ENCODE data around the gene RPL12.

RPL12 gene

GRCh38 chr9:127438394-127438793, 12.8 kb downstream of the RPL12 start:
- DNase-seq (ENCODE audit: low read depth in 3 of 3): no peak

- no peak for DNase-seq (ENCODE audit: low read depth in 3 of 3)
Observed at GRCh38 chr9:127437497-127438264, 13.5 kb downstream of the RPL12 start.

- no peak for DNase-seq (ENCODE audit: low read depth in 3 of 3)
Observed at GRCh38 chr9:127430415-127430814, 20.8 kb downstream of the RPL12 start.

- DNase-seq (ENCODE audit: low read depth in 3 of 3): no peak
Observed at GRCh38 chr9:127428348-127428747, 22.9 kb downstream of the RPL12 start.

- DNase-seq (ENCODE audit: low read depth in 3 of 3): no peak
Observed at GRCh38 chr9:127426756-127427155, 24.4 kb downstream of the RPL12 start.

GRCh38 chr9:127424676-127424999, 26.6 kb downstream of the RPL12 start:
- no peak for DNase-seq (ENCODE audit: low read depth in 3 of 3)

GRCh38 chr9:127423934-127424675, 27.1 kb downstream of the RPL12 start, which contains the start of gene ZNF79:
TSS of gene ZNF79 (plus strand) at chr9:127424382. CDS start at chr9:127424788, 406 bp downstream.
- DNase-seq (ENCODE audit: low read depth in 3 of 3): peak; percentile 76 to 83 (median 81)

GRCh38 chr9:127423476-127423933, 27.7 kb downstream of the RPL12 start:
- DNase-seq (ENCODE audit: low read depth in 3 of 3): no peak

- DNase-seq (ENCODE audit: low read depth in 3 of 3): no peak
Observed at GRCh38 chr9:127422787-127423186, 28.4 kb downstream of the RPL12 start.

GRCh38 chr9:127422133-127422782, 28.9 kb downstream of the RPL12 start:
- no peak for DNase-seq (ENCODE audit: low read depth in 3 of 3)

- no peak for DNase-seq (ENCODE audit: low read depth in 3 of 3)
Observed at GRCh38 chr9:127421057-127421456, 30.1 kb downstream of the RPL12 start.

GRCh38 chr9:127419348-127419747, 31.9 kb downstream of the RPL12 start:
- DNase-seq (ENCODE audit: low read depth in 3 of 3): no peak

- peak in 1 of 3 experiments; percentile 24 for DNase-seq (ENCODE audit: low read depth in 3 of 3)
Observed at GRCh38 chr9:127418037-127418471, 33.2 kb downstream of the RPL12 start.

GRCh38 chr9:127417131-127418036, 33.8 kb downstream of the RPL12 start:
- DNase-seq (ENCODE audit: low read depth in 3 of 3): no peak

- no peak for DNase-seq (ENCODE audit: low read depth in 3 of 3)
Observed at GRCh38 chr9:127415657-127416056, 35.5 kb downstream of the RPL12 start.

- no peak for DNase-seq (ENCODE audit: low read depth in 3 of 3)
Observed at GRCh38 chr9:127415141-127415540, 36.1 kb downstream of the RPL12 start.

- DNase-seq (ENCODE audit: low read depth in 3 of 3): no peak
Observed at GRCh38 chr9:127411122-127411521, 40.1 kb downstream of the RPL12 start.

- DNase-seq (ENCODE audit: low read depth in 3 of 3): no peak
Observed at GRCh38 chr9:127407492-127407843, 43.7 kb downstream of the RPL12 start.

GRCh38 chr9:127406799-127407491, 44.3 kb downstream of the RPL12 start:
- DNase-seq (ENCODE audit: low read depth in 3 of 3): no peak

GRCh38 chr9:127405344-127406125, 45.7 kb downstream of the RPL12 start:
- no peak for DNase-seq (ENCODE audit: low read depth in 3 of 3)
